Large intestine (tissue), 3 donors: ENCODE data around the gene VN1R5. TPM values are rescaled to one million over a fixed set of nuclear protein-coding genes. Genes with fewer than 3 reads are reported as not detected.

ENCODE experiments used
- DNase-seq, 2 donors: peaks; one replicate each; pipeline versions ENCODE4 v3.0.0 to v3.0.0-alpha.2; 2013
- H3K27ac ChIP-seq: one replicate; pipeline ENCODE4 v1.5.1; 2013; ENCODE audit warnings: low read length
- H3K27me3 ChIP-seq: 2 replicates; pipeline ENCODE4 v1.6.1; 2013; ENCODE audit warnings: low read length; ENCODE audit not compliant: control insufficient read depth, insufficient read depth
- H3K36me3 ChIP-seq: 2 replicates; pipeline ENCODE4 v1.6.1; 2013; ENCODE audit warnings: low read length; ENCODE audit not compliant: control insufficient read depth, insufficient read depth
- H3K4me1 ChIP-seq: one replicate; pipeline ENCODE4 v1.6.1; 2013; ENCODE audit warnings: low read length; ENCODE audit not compliant: control insufficient read depth, insufficient read depth
- H3K4me3 ChIP-seq: one replicate; pipeline ENCODE4 v1.5.1; 2013; ENCODE audit warnings: low read length
- H3K9me3 ChIP-seq: one replicate; pipeline ENCODE4 v1.6.1; 2013; ENCODE audit warnings: mild to moderate bottlenecking, low read depth, low read length, moderate library complexity; ENCODE audit not compliant: control insufficient read depth
- WGBS: methylation state at CpG from one replicate; pipeline ENCODE4 v1.1.5; 2013; ENCODE audit warnings: low lambda C conversion rate; ENCODE audit not compliant: insufficient coverage; 5-methylcytosine and 5-hydroxymethylcytosine counted together
- polyA plus RNA-seq: library from polyadenylated mRNA; unstranded; fragments of 120-200 nt; gene quantifications from one replicate; pipeline ENCODE4 v1.2.1, GENCODE V29; 2013

Gene VN1R5
- polyA plus RNA-seq, 1 donor, result not detected

GRCh38 chr1:247291833-247292561 lies 36.1 kb downstream of the VN1R5 start:
- Histone ChIP-seq H3K4me1 (no peaks in the 10 kb centered on the region), H3K27me3 (no peaks in the 10 kb centered on the region), H3K9me3 (peaks cover 6% of the 10 kb centered on the region), H3K27ac (no peak overlapping the region), H3K36me3 (no peaks in the 10 kb centered on the region), H3K4me3 (no peak overlapping the region)
- no CpG with 5 or more reads among the region's 17 CpGs for WGBS
- no peak for DNase-seq

GRCh38 chr1:247293047-247293446 lies 37.2 kb downstream of the VN1R5 start:
- no peak overlapping the region for H3K4me3 ChIP-seq
- no peak for DNase-seq
- H3K27ac ChIP-seq, result no peak overlapping the region
- no peaks in the 10 kb centered on the region for H3K27me3 ChIP-seq
- WGBS, result no CpG with 5 or more reads among the region's 7 CpGs
- no peaks in the 10 kb centered on the region for H3K4me1 ChIP-seq
- H3K9me3 ChIP-seq, result no peaks in the 10 kb centered on the region
- H3K36me3 ChIP-seq, result no peaks in the 10 kb centered on the region

GRCh38 chr1:247294282-247294681 lies 38.4 kb downstream of the VN1R5 start:
- WGBS, result 100% methylated on average over 1 of the region's 5 CpGs
- no peak overlapping the region for H3K4me3 ChIP-seq
- no peaks in the 10 kb centered on the region for H3K4me1 ChIP-seq
- H3K27me3 ChIP-seq, result no peaks in the 10 kb centered on the region
- peaks cover 3% of the 10 kb centered on the region for H3K36me3 ChIP-seq
- DNase-seq, result no peak
- no peak overlapping the region for H3K27ac ChIP-seq
- H3K9me3 ChIP-seq, result no peaks in the 10 kb centered on the region

GRCh38 chr1:247295274-247295684 lies 39.4 kb downstream of the VN1R5 start:
- H3K27ac ChIP-seq, result no peak overlapping the region
- DNase-seq, result no peak
- H3K27me3 ChIP-seq, result no peaks in the 10 kb centered on the region
- no peak overlapping the region for H3K4me3 ChIP-seq
- no peaks in the 10 kb centered on the region for H3K9me3 ChIP-seq
- WGBS, result 83% methylated on average over 1 of the region's 6 CpGs
- peaks cover 12% of the 10 kb centered on the region for H3K36me3 ChIP-seq
- no peaks in the 10 kb centered on the region for H3K4me1 ChIP-seq

GRCh38 chr1:247295746-247296145 lies 39.9 kb downstream of the VN1R5 start:
- DNase-seq, result no peak
- Histone ChIP-seq H3K27ac (no peak overlapping the region), H3K36me3 (peaks cover 17% of the 10 kb centered on the region), H3K4me1 (no peaks in the 10 kb centered on the region), H3K27me3 (no peaks in the 10 kb centered on the region), H3K4me3 (no peak overlapping the region), H3K9me3 (peaks cover 2% of the 10 kb centered on the region)
- WGBS, result no CpG with 5 or more reads among the region's 5 CpGs

GRCh38 chr1:247296599-247297180 lies 40.8 kb downstream of the VN1R5 start:
- 80% methylated on average over 2 of the region's 8 CpGs for WGBS
- H3K4me3 ChIP-seq, result no peak overlapping the region
- H3K4me1 ChIP-seq, result no peaks in the 10 kb centered on the region
- H3K9me3 ChIP-seq, result peaks cover 8% of the 10 kb centered on the region
- H3K27ac ChIP-seq, result no peak overlapping the region
- no peak for DNase-seq
- no peaks in the 10 kb centered on the region for H3K27me3 ChIP-seq
- peaks cover 23% of the 10 kb centered on the region for H3K36me3 ChIP-seq

- Histone ChIP-seq H3K4me1 (no peaks in the 10 kb centered on the region), H3K4me3 (no peak overlapping the region), H3K9me3 (peaks cover 8% of the 10 kb centered on the region), H3K27me3 (no peaks in the 10 kb centered on the region), H3K36me3 (peaks cover 29% of the 10 kb centered on the region), H3K27ac (no peak overlapping the region)
- no peak for DNase-seq
- WGBS, result 90% methylated on average over 2 of the region's 9 CpGs
These were observed 41.6 kb downstream of the VN1R5 start for GRCh38 chr1:247297263-247298123.

GRCh38 chr1:247298124-247298481 lies 42.2 kb downstream of the VN1R5 start:
- DNase-seq, result no peak
- peaks cover 34% of the 10 kb centered on the region for H3K36me3 ChIP-seq
- WGBS, result no CpG with 5 or more reads among the region's 6 CpGs
- no peak overlapping the region for H3K4me3 ChIP-seq
- no peaks in the 10 kb centered on the region for H3K4me1 ChIP-seq
- H3K9me3 ChIP-seq, result peaks cover 8% of the 10 kb centered on the region
- no peak overlapping the region for H3K27ac ChIP-seq
- H3K27me3 ChIP-seq, result no peaks in the 10 kb centered on the region

GRCh38 chr1:247298701-247299100 lies 42.8 kb downstream of the VN1R5 start:
- Histone ChIP-seq H3K4me3 (no peak overlapping the region), H3K27ac (no peak overlapping the region), H3K9me3 (peaks cover 8% of the 10 kb centered on the region), H3K4me1 (no peaks in the 10 kb centered on the region), H3K27me3 (no peaks in the 10 kb centered on the region), H3K36me3 (peaks cover 39% of the 10 kb centered on the region)
- no peak for DNase-seq
- no CpG with 5 or more reads among the region's 4 CpGs for WGBS

- WGBS, result no CpG with 5 or more reads among the region's 12 CpGs
- Histone ChIP-seq H3K36me3 (peaks cover 48% of the 10 kb centered on the region), H3K4me1 (no peaks in the 10 kb centered on the region), H3K4me3 (no peak overlapping the region), H3K27me3 (no peaks in the 10 kb centered on the region), H3K9me3 (peaks cover 8% of the 10 kb centered on the region), H3K27ac (no peak overlapping the region)
- no peak for DNase-seq
These were observed 44.0 kb downstream of the VN1R5 start for GRCh38 chr1:247299723-247300381.
